HEK293 (cell line): Measurements from ENCODE around the gene KSR1.
A peak's percentile ranks its signal among the peaks of the same experiment; 100 is the strongest.

Experiments
- CTCF ChIA-PET: fragments of 350-600 bp; formaldehyde crosslinking; extraction: SDS; loops from one replicate; lab custom pipeline; 2021; ENCODE audit warnings: antibody characterized with exemption; lab: Yijun Ruan, JAX
- POLR2A ChIA-PET: fragments of 300-600 bp; formaldehyde crosslinking; extraction: SDS; loops from one replicate; lab custom pipeline; 2020; ENCODE audit warnings: antibody characterized with exemption, inconsistent platforms; lab: Yijun Ruan, JAX
- H3K27ac ChIP-seq: fragments of 200-500 bp; sonication (Bioruptor generic); 2 replicates; pipeline ENCODE4 v1.5.1; 2014; ENCODE audit warnings: low read depth, low read length, control low read depth, inconsistent platforms; ENCODE audit errors: extremely low read depth
- H3K36me3 ChIP-seq, 2 experiments: fragments of 200-500 bp in 1 of 2; sonication (Bioruptor generic) in 1 of 2; 1 replicate in 1 of 2; 2 replicates in 1 of 2; pipeline ENCODE4 v1.5.1; 2014 to 2017; ENCODE audit warnings: inconsistent platforms in 2 of 2, low read length in 2 of 2; ENCODE audit not compliant: control insufficient read depth in 2 of 2, insufficient read depth in 1 of 2
- H3K4me1 ChIP-seq: fragments of 200-500 bp; sonication (Bioruptor generic); 2 replicates; pipeline ENCODE4 v1.5.1; 2014; ENCODE audit warnings: mild to moderate bottlenecking, low read length, inconsistent platforms; ENCODE audit not compliant: control insufficient read depth, insufficient read depth
- H3K4me3 ChIP-seq: 2 replicates; pipeline ENCODE4 v1.5.1; 2011; ENCODE audit warnings: low read depth, mild to moderate bottlenecking, control low read depth, low read length, moderate library complexity
- H3K9me3 ChIP-seq: fragments of 200-500 bp; sonication (Bioruptor generic); 2 replicates; pipeline ENCODE4 v1.5.1; 2014; ENCODE audit warnings: low read depth, low read length, inconsistent platforms; ENCODE audit not compliant: control insufficient read depth, insufficient read depth
- CTCF ChIP-seq: fragments of 450-650 bp; formaldehyde crosslinking; IDR thresholded peaks from 2 replicates; pipeline ENCODE4 v1.5.1; 2016; ENCODE audit warnings: missing biosample characterization, missing genetic modification characterization
- EGR2 ChIP-seq: fragments of 450-650 bp; formaldehyde crosslinking; IDR thresholded peaks from 2 replicates; pipeline ENCODE4 v1.5.1; 2016; ENCODE audit warnings: low read depth, missing biosample characterization, missing genetic modification characterization
- GLIS1 ChIP-seq: fragments of 450-650 bp; formaldehyde crosslinking; IDR thresholded peaks from 2 replicates; pipeline ENCODE4 v1.5.1; 2016; ENCODE audit warnings: missing biosample characterization, missing genetic modification characterization
- MEIS1 ChIP-seq: sonication (generic); formaldehyde crosslinking; IDR thresholded peaks from 2 replicates; pipeline ENCODE4 v1.8.1; 2022; ENCODE audit warnings: missing genetic modification reagents, mild to moderate bottlenecking, borderline replicate concordance
- PRDM1 ChIP-seq: fragments of 450-650 bp; formaldehyde crosslinking; IDR thresholded peaks from 2 replicates; pipeline ENCODE4; 2016; ENCODE audit warnings: missing biosample characterization, missing genetic modification characterization
- REPIN1 ChIP-seq: fragments of 450-650 bp; formaldehyde crosslinking; IDR thresholded peaks from 2 replicates; pipeline ENCODE4 v1.5.1; 2017; ENCODE audit warnings: missing biosample characterization, missing genetic modification characterization, low read depth
- SCRT2 ChIP-seq: fragments of 450-650 bp; formaldehyde crosslinking; IDR thresholded peaks from 2 replicates; pipeline ENCODE4 v1.5.1; 2016; ENCODE audit warnings: missing biosample characterization, missing genetic modification characterization
- ZBTB20 ChIP-seq: fragments of 450-650 bp; formaldehyde crosslinking; IDR thresholded peaks from 2 replicates; pipeline ENCODE4 v1.5.1; 2016; ENCODE audit warnings: missing biosample characterization, missing genetic modification characterization
- ZBTB48 ChIP-seq: fragments of 450-650 bp; formaldehyde crosslinking; IDR thresholded peaks from 2 replicates; pipeline ENCODE4 v1.5.1; 2016; ENCODE audit warnings: missing biosample characterization, missing genetic modification characterization
- ZFHX2 ChIP-seq: fragments of 450-650 bp; formaldehyde crosslinking; conservative IDR thresholded peaks from 2 replicates; pipeline ENCODE4 v1.5.1; 2016; ENCODE audit warnings: missing biosample characterization, missing genetic modification characterization
- ZFP69B ChIP-seq: fragments of 450-650 bp; formaldehyde crosslinking; IDR thresholded peaks from 2 replicates; pipeline ENCODE4 v1.5.1; 2016; ENCODE audit warnings: missing biosample characterization, missing genetic modification characterization
- ZNF132 ChIP-seq: fragments of 450-650 bp; formaldehyde crosslinking; IDR thresholded peaks from 2 replicates; pipeline ENCODE4 v1.5.1; 2017; ENCODE audit warnings: missing biosample characterization, missing genetic modification characterization, borderline replicate concordance
- ZNF214 ChIP-seq: fragments of 450-650 bp; formaldehyde crosslinking; IDR thresholded peaks from 2 replicates; pipeline ENCODE4 v1.5.1; 2017; ENCODE audit warnings: missing biosample characterization, mild to moderate bottlenecking, missing genetic modification characterization, borderline replicate concordance
- ZNF221 ChIP-seq: fragments of 450-650 bp; formaldehyde crosslinking; IDR thresholded peaks from 2 replicates; pipeline ENCODE4 v1.5.1; 2017; ENCODE audit warnings: missing biosample characterization, missing genetic modification characterization, borderline replicate concordance
- ZNF239 ChIP-seq: fragments of 450-650 bp; formaldehyde crosslinking; IDR thresholded peaks from 2 replicates; pipeline ENCODE4 v1.5.1; 2016; ENCODE audit warnings: missing biosample characterization, missing genetic modification characterization
- ZNF324 ChIP-seq: fragments of 450-650 bp; formaldehyde crosslinking; IDR thresholded peaks from 2 replicates; pipeline ENCODE4 v1.5.1; 2016; ENCODE audit warnings: missing biosample characterization, missing genetic modification characterization
- ZNF350 ChIP-seq: fragments of 450-650 bp; formaldehyde crosslinking; IDR thresholded peaks from 2 replicates; pipeline ENCODE4 v1.5.0; 2017; ENCODE audit warnings: missing biosample characterization, mild to moderate bottlenecking, missing genetic modification characterization
- ZNF501 ChIP-seq: fragments of 450-650 bp; formaldehyde crosslinking; IDR thresholded peaks from 2 replicates; pipeline ENCODE4 v1.5.1; 2016; ENCODE audit warnings: missing biosample characterization, missing genetic modification characterization
- ZNF510 ChIP-seq: fragments of 450-650 bp; formaldehyde crosslinking; IDR thresholded peaks from 2 replicates; pipeline ENCODE4 v1.5.1; 2018; ENCODE audit warnings: mild to moderate bottlenecking, missing genetic modification characterization, missing biosample characterization; ENCODE audit not compliant: insufficient replicate concordance
- ZNF514 ChIP-seq: fragments of 450-650 bp; formaldehyde crosslinking; IDR thresholded peaks from 2 replicates; pipeline ENCODE4 v1.5.1; 2016; ENCODE audit warnings: missing biosample characterization, missing genetic modification characterization
- ZNF549 ChIP-seq: fragments of 450-650 bp; IDR thresholded peaks from 2 replicates; pipeline ENCODE4 v1.5.1; 2018; ENCODE audit warnings: missing biosample characterization, missing genetic modification characterization, mild to moderate bottlenecking, inconsistent platforms, moderate library complexity
- ZNF600 ChIP-seq: fragments of 450-650 bp; formaldehyde crosslinking; IDR thresholded peaks from 2 replicates; pipeline ENCODE4 v1.5.1; 2016; ENCODE audit warnings: missing biosample characterization, missing genetic modification characterization
- ZNF624 ChIP-seq: fragments of 450-650 bp; formaldehyde crosslinking; IDR thresholded peaks from 2 replicates; pipeline ENCODE4 v1.5.1; 2017; ENCODE audit warnings: missing biosample characterization, missing genetic modification characterization
- ZNF660 ChIP-seq: fragments of 450-650 bp; IDR thresholded peaks from 2 replicates; pipeline ENCODE4 v1.5.1; 2018; ENCODE audit warnings: missing biosample characterization, mild to moderate bottlenecking, missing genetic modification characterization
- ZNF692 ChIP-seq: fragments of 450-650 bp; formaldehyde crosslinking; IDR thresholded peaks from 2 replicates; pipeline ENCODE4 v1.5.1; 2016; ENCODE audit warnings: missing biosample characterization, missing genetic modification characterization
- ZNF701 ChIP-seq: fragments of 450-650 bp; formaldehyde crosslinking; IDR thresholded peaks from 2 replicates; pipeline ENCODE4 v1.5.1; 2016; ENCODE audit warnings: missing biosample characterization, missing genetic modification characterization
- ZSCAN4 ChIP-seq: fragments of 450-650 bp; formaldehyde crosslinking; IDR thresholded peaks from 2 replicates; pipeline ENCODE4 v1.5.1; 2017; ENCODE audit warnings: missing biosample characterization, missing genetic modification characterization

Gene KSR1

GRCh38 chr17:27518545-27519521 lies 62.6 kb downstream of the KSR1 start:
- CTCF ChIA-PET, result interaction anchor here (0.5 to 1.8 kb wide), 7 partner anchors 9 to 273 kb away, joined by 3 to 12 read pairs (median 3); no protein-coding TSS in a partner anchor
- POLR2A ChIA-PET, result no interaction called here

GRCh38 chr17:27519550-27519949 lies 63.3 kb downstream of the KSR1 start:
- no peaks in the 10 kb centered on the region for H3K9me3 ChIP-seq
- TF ChIP-seq ZNF324 (no peak), ZFP69B (tag by site-specific recombination) (peak; percentile 88), ZNF501 (tag by site-specific recombination) (no peak), ZBTB20 (tag by site-specific recombination) (no peak), ZNF221 (tag by site-specific recombination) (no peak), ZNF214 (no peak), ZNF132 (tag by site-specific recombination) (no peak), ZNF549 (no peak), ZNF692 (peak; percentile 95), ZNF701 (tag by site-specific recombination) (no peak), REPIN1 (no peak)
- TF ChIP-seq, all 188 proteins: peak for 2
- Histone ChIP-seq H3K36me3 (no peaks in the 10 kb centered on the region), H3K4me3 (no peak overlapping the region), H3K4me1 (0 out of 2 replicates have a peak, but pooled peaks cover 2% of the 10 kb centered on the region), H3K27ac (no peak overlapping the region)
- POLR2A ChIA-PET, result no interaction called here
- CTCF ChIA-PET, result interaction anchor here (0.5 to 1.1 kb wide), 4 partner anchors 9 to 237 kb away, joined by 3 to 4 read pairs (median 3); no protein-coding TSS in a partner anchor

More at GRCh38 chr17:27518545-27519521, 62.6 kb downstream of the KSR1 start:
- no peaks in the 10 kb centered on the region for H3K36me3 ChIP-seq
- no peaks in the 10 kb centered on the region for H3K9me3 ChIP-seq
- TF ChIP-seq ZNF510 (tag by site-specific recombination) (no peak), ZNF514 (no peak), ZFHX2 (tag by site-specific recombination) (0 out of 2 replicates have a peak, but pooled peaks have one; percentile 7), GLIS1 (tag by site-specific recombination) (peak; percentile 32; the same call in 1 of the 2 replicates), CTCF (no peak), EGR2 (tag by site-specific recombination) (peak; percentile 40; the same call in 1 of the 2 replicates), MEIS1 (CRISPR knock-in tag) (no peak), ZSCAN4 (no peak), PRDM1 (tag by site-specific recombination) (no peak), ZNF624 (no peak), ZNF239 (tag by site-specific recombination) (no peak), ZNF350 (tag by site-specific recombination) (no peak), ZNF660 (tag by site-specific recombination) (no peak), ZNF600 (tag by site-specific recombination) (peak; percentile 12; the same call in 1 of the 2 replicates), ZBTB48 (peak; percentile 60), SCRT2 (tag by site-specific recombination) (no peak)
- H3K27ac ChIP-seq, result no peak overlapping the region
- H3K4me1 ChIP-seq, result 0 out of 2 replicates have a peak, but pooled peaks cover 2% of the 10 kb centered on the region
- H3K4me3 ChIP-seq, result no peak overlapping the region
